22Rv1 (cell line): ENCODE data around the gene ALOX12B.
"Not testable (repeated sequence)": the region's sequence is repeated elsewhere in the genome, so short reads cannot be mapped to it uniquely, and the experiment has no call there.

ENCODE experiments used
- H3K27ac ChIP-seq: fragments of 450-650 bp; 2 replicates; pipeline ENCODE4 v1.5.1; 2017
- CTCF ChIP-seq: fragments of 450-650 bp; IDR thresholded peaks from 2 replicates; pipeline ENCODE4 v1.5.1; 2017; ENCODE audit warnings: mild to moderate bottlenecking
- ZFX ChIP-seq: fragments of 450-650 bp; IDR thresholded peaks from 2 replicates; pipeline ENCODE4 v1.6.1; 2017; ENCODE audit warnings: antibody characterized with exemption, borderline replicate concordance

ALOX12B gene

DNA sequence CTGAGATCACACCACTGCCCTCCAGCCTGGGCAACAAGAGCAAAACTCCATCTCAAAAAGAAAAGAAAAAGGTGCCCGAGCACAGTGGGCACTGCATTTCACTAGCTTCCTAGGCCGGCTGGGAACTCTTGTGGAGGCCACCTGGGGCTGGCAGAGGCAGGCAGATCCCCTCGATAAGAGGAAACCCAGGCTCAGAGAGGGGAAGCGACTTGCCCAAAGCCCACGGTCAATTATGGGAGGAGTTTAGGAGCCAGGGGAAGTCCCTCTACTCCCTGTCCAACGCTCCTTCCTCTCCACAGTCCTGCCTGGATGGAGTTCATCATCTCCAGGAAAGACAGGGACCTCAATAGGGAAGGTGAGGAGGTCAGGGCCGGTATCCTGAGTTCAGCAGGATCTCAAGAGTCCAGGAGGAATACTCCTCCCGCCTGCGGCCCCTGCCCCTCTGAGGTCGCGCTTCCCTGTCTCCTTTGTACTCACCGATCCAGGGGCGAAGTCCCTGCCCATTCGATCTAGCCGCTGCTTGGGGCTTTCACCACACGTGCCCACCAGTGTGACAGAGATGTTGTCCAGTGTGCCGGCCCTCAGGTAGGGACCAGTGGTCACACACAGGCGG is 30.0 kb upstream of the ALOX12B start:
- peak overlapping the region; percentile 91 for H3K27ac ChIP-seq
- no peak for TF ChIP-seq ZFX
- TF ChIP-seq CTCF = no peak

GRCh38 chr17:8116776-8117175 is 29.3 kb upstream of the ALOX12B start:
- H3K27ac ChIP-seq = no peak overlapping the region
- TF ChIP-seq CTCF = no peak
- no peak for TF ChIP-seq ZFX

- TF ChIP-seq ZFX (no peak), CTCF (no peak)
- H3K27ac ChIP-seq = no peak overlapping the region
These were observed 23.4 kb upstream of the ALOX12B start for GRCh38 chr17:8110907-8111306.

DNA sequence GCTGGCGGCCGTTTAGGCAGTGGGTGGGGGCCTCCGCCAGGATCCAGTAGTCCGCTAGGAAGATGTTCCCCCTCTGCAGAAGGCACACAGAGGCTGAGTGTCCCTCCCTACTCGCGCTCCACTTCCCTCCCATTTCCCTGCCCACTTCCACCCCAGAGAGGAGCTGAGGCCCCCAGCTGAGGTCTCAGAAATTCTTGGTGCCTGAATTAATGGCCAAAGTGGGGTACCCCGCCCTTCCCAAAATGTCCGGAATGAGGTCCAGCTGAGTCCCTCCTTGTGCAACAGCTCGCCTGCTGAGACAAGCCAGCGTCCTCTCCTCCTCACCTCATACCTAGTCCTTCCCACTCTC is 22.9 kb upstream of the ALOX12B start:
- TF ChIP-seq CTCF (peak; percentile 64), ZFX (no peak)
- H3K27ac ChIP-seq = no peak overlapping the region

GRCh38 chr17:8109661-8110455 is 22.3 kb upstream of the ALOX12B start:
- peak overlapping the region; percentile 25; the same call in 1 of the 2 replicates for H3K27ac ChIP-seq
- peak; percentile 98 for TF ChIP-seq CTCF
- TF ChIP-seq ZFX = no peak

- no peak for TF ChIP-seq CTCF
- no peak for TF ChIP-seq ZFX
- no peak overlapping the region for H3K27ac ChIP-seq
These were observed 21.6 kb upstream of the ALOX12B start for GRCh38 chr17:8108972-8109660.

GRCh38 chr17:8106980-8107379 is 19.5 kb upstream of the ALOX12B start:
- H3K27ac ChIP-seq = not testable (repeated sequence)
